Parathyroid adenoma (tissue), 2 donors: ENCODE results near the gene CPT1A.

Experiments
- H2AFZ ChIP-seq: fragments of 300-600 bp; sonication (generic); one replicate; pipeline ENCODE4 v1.7.0; 2017; ENCODE audit warnings: antibody characterized with exemption, mild to moderate bottlenecking
- H3K27ac ChIP-seq: fragments of 300-600 bp; sonication (generic); one replicate; pipeline ENCODE4 v1.7.0; 2017
- H3K27me3 ChIP-seq: fragments of 300-600 bp; sonication (generic); one replicate; pipeline ENCODE4 v1.7.0; 2017; ENCODE audit warnings: low read length; ENCODE audit not compliant: control insufficient read depth, insufficient read depth
- H3K36me3 ChIP-seq: fragments of 300-600 bp; sonication (generic); one replicate; pipeline ENCODE4 v1.7.0; 2017; ENCODE audit warnings: low read length; ENCODE audit not compliant: control insufficient read depth, insufficient read depth
- H3K4me1 ChIP-seq: fragments of 300-600 bp; sonication (generic); one replicate; pipeline ENCODE4 v1.7.0; 2017; ENCODE audit warnings: control low read depth
- H3K4me2 ChIP-seq: fragments of 300-600 bp; sonication (generic); one replicate; pipeline ENCODE4 v1.7.0; 2017; ENCODE audit warnings: low read length
- H3K4me3 ChIP-seq: fragments of 300-600 bp; sonication (generic); one replicate; pipeline ENCODE4 v1.7.0; 2017; ENCODE audit warnings: low read depth, low read length
- H3K79me2 ChIP-seq: fragments of 300-600 bp; sonication (generic); one replicate; pipeline ENCODE4 v1.7.0; 2017; ENCODE audit warnings: control low read depth
- H3K9ac ChIP-seq: fragments of 300-600 bp; sonication (generic); one replicate; pipeline ENCODE4 v1.7.0; 2017; ENCODE audit warnings: mild to moderate bottlenecking
- H3K9me3 ChIP-seq: fragments of 300-600 bp; sonication (generic); one replicate; pipeline ENCODE4 v1.7.0; 2017; ENCODE audit warnings: low read length; ENCODE audit not compliant: control insufficient read depth
- TF ChIP-seq, protein P1 (sequence below): fragments of 300-600 bp; sonication (generic); IDR thresholded peaks from one replicate; pipeline ENCODE4 v1.7.0; 2017; ENCODE audit warnings: antibody characterized with exemption, mild to moderate bottlenecking
- donor health status: primary hyperparathyroidism.

Gene CPT1A

DNA sequence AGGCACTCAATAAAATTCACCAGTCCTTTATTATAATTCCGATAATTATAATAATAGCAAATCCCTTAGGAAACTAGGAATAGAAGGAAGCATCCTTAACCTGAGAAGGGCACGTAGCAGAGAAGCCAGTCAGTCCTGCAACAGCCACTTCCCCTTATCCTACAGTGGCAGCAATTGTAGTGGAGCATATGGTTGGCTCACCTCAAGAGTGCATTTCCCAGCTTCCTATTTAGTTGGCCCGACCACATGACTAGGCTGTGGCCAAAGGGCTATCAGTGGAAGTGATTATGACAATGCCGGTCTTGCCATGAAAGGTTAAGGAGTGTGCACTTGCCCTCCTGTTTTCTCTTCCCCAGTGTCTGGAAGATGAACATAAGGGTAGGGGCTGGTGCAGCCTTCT, 117.4 kb downstream of the CPT1A start:
- Histone ChIP-seq H3K4me1 (no peaks in the 10 kb centered on the region), H3K4me2 (no peak overlapping the region), H3K9me3 (no peaks in the 10 kb centered on the region), H3K27me3 (no peaks in the 10 kb centered on the region), H3K79me2 (no peaks in the 10 kb centered on the region), H3K4me3 (no peak overlapping the region), H3K36me3 (no peaks in the 10 kb centered on the region), H3K27ac (no peak overlapping the region), H2AFZ (no peak overlapping the region), H3K9ac (no peak overlapping the region)
- TF ChIP-seq, protein P1, sequence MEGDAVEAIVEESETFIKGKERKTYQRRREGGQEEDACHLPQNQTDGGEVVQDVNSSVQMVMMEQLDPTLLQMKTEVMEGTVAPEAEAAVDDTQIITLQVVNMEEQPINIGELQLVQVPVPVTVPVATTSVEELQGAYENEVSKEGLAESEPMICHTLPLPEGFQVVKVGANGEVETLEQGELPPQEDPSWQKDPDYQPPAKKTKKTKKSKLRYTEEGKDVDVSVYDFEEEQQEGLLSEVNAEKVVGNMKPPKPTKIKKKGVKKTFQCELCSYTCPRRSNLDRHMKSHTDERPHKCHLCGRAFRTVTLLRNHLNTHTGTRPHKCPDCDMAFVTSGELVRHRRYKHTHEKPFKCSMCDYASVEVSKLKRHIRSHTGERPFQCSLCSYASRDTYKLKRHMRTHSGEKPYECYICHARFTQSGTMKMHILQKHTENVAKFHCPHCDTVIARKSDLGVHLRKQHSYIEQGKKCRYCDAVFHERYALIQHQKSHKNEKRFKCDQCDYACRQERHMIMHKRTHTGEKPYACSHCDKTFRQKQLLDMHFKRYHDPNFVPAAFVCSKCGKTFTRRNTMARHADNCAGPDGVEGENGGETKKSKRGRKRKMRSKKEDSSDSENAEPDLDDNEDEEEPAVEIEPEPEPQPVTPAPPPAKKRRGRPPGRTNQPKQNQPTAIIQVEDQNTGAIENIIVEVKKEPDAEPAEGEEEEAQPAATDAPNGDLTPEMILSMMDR, result no peak

- H2AFZ ChIP-seq, result no peak overlapping the region
- TF ChIP-seq, protein P1, result no peak
Measured at GRCh38 chr11:68722143-68722542, 119.6 kb downstream of the CPT1A start.

DNA sequence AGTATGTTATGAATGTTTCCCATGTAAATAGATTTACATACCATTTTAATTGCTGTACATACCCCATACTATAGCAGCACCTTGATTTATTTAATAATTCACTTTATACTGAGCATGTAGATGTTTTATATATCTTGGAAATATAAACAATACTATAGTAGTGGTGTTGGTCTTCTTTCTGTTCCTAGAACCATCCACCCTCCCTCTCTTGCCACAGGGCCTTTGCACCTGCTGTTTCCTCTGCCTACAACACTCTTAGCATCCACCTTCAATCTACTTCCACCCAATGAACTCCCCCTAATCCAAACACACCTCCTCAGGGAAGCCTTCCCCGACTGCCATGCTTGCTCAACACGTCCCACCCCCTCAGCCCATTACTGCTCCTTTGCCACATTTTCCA, 120.6 kb downstream of the CPT1A start:
- no peak overlapping the region for H2AFZ ChIP-seq
- H3K36me3 ChIP-seq, result no peaks in the 10 kb centered on the region
- no peak overlapping the region for H3K4me3 ChIP-seq
- no peak overlapping the region for H3K4me2 ChIP-seq
- no peaks in the 10 kb centered on the region for H3K79me2 ChIP-seq
- TF ChIP-seq, protein P1, result no peak
- no peaks in the 10 kb centered on the region for H3K9me3 ChIP-seq
- no peaks in the 10 kb centered on the region for H3K4me1 ChIP-seq
- no peaks in the 10 kb centered on the region for H3K27me3 ChIP-seq
- H3K9ac ChIP-seq, result no peak overlapping the region
- no peak overlapping the region for H3K27ac ChIP-seq

More at GRCh38 chr11:68722143-68722542, 119.6 kb downstream of the CPT1A start:
- no peaks in the 10 kb centered on the region for H3K36me3 ChIP-seq
- H3K9ac ChIP-seq, result no peak overlapping the region
- no peak overlapping the region for H3K27ac ChIP-seq
- H3K27me3 ChIP-seq, result no peaks in the 10 kb centered on the region
- H3K9me3 ChIP-seq, result no peaks in the 10 kb centered on the region
- no peaks in the 10 kb centered on the region for H3K79me2 ChIP-seq
- no peaks in the 10 kb centered on the region for H3K4me1 ChIP-seq
- H3K4me3 ChIP-seq, result no peak overlapping the region
- H3K4me2 ChIP-seq, result no peak overlapping the region

GRCh38 chr11:68715456-68716122, 126.1 kb downstream of the CPT1A start:
- H3K9ac ChIP-seq, result no peak overlapping the region
- H3K27me3 ChIP-seq, result no peaks in the 10 kb centered on the region

More at GRCh38 chr11:68715456-68716122, 126.1 kb downstream of the CPT1A start:
- Histone ChIP-seq H3K4me1 (no peaks in the 10 kb centered on the region), H3K36me3 (no peaks in the 10 kb centered on the region), H3K4me3 (no peak overlapping the region), H2AFZ (no peak overlapping the region), H3K79me2 (no peaks in the 10 kb centered on the region), H3K4me2 (no peak overlapping the region), H3K27ac (no peak overlapping the region), H3K9me3 (no peaks in the 10 kb centered on the region)
- TF ChIP-seq, protein P1, result no peak
